ENCODE measurements around the gene PBXIP1. TPM values are rescaled to one million over a fixed set of nuclear protein-coding genes. Genes with fewer than 3 reads are reported as not detected.

Gene PBXIP1
- total and polyA plus RNA-seq, 10 of the 15 experiments (the other 5 are each of a cell fraction or from before 2014, with no cell fraction given): 0.63 to 25.6 (median 15.4) TPM

DNA sequence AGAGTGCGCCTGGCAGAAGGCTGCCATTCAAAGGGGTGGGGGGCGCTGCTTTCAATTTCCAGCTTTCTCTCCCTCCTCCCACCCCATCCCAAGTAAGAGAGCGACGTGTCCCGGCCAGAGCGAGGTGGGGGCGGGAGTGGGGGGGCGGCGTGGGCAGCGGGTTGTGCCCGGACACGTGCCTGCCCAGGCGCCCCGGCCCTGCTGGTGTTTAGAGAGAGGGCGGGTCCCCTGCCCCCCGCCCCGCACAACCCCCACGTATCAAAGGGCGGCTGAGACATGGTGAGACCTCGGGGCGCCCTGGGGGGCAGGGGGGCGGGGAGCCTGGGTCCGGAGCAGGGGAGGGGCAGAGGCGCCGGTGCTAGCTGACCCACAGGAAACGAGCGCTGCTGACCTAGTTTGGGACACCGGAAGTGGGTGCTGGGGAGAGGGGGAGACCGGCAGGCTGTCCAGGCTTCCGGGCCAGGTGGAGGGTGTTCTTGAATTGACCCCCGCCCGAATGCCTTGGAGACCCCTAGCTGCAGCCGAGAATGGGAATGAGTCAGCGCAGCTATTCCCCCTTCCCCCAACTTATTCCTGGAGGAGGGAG is 48.0 kb upstream of the PBXIP1 start:
- Histone ChIP-seq H4K20me1 (ENCODE audit: control insufficient read depth, insufficient read depth) (0 out of 2 replicates have a peak, but pooled peaks cover 3% of the 10 kb centered on the region), H3K79me2 (ENCODE audit: control insufficient read depth, insufficient read depth, low read length) (peaks cover 59% of the 10 kb centered on the region), H3K27me3 (replicated peaks in 1 of 2; ENCODE audit: control insufficient read depth in 2 of 2, insufficient read depth in 2 of 2, low read length in 1 of 2) (no peaks in the 10 kb centered on the region), H3K4me1 (ENCODE audit: control insufficient read depth, insufficient read depth, low read length) (peaks cover 44% of the 10 kb centered on the region), H3K9me3 (replicated peaks; ENCODE audit: control insufficient read depth, insufficient read depth, low read length) (no peaks in the 10 kb centered on the region), H3K27ac (ENCODE audit: control insufficient read depth, insufficient read depth) (peak overlapping the region; percentile 91), H3K9ac (ENCODE audit: control insufficient read depth, insufficient read depth, low read length) (peak overlapping the region; percentile 85), H3K36me3 (ENCODE audit: control insufficient read depth in 2 of 2, insufficient read depth in 2 of 2, low read length in 1 of 2) (no peaks in the 10 kb centered on the region; a peak in 1 of 4 replicates), H3K4me2 (ENCODE audit: control insufficient read depth, insufficient read depth) (peak overlapping the region; percentile 98), H2AFZ (ENCODE audit: control insufficient read depth, low read depth, low read length) (peak overlapping the region; percentile 43; the same call in 1 of the 2 replicates), H3K4me3 (peak overlapping the region; percentile 99)
- intact Hi-C loops (cut with micrococcal nuclease; ENCODE audit: unreplicated experiment) (loop anchor here (2.0 to 5.0 kb wide), 2 partner anchors 13 to 42 kb away; partner anchors contain the start of gene PYGO2), in situ Hi-C loops (cut with MboI) (no loop called here)
- FAIRE-seq (no peak), DNase-seq (ENCODE audit: low read depth, low spot score) (no peak), ATAC-seq (peak; percentile 17)
- POLR2A ChIA-PET: interaction anchor here (0.8 to 1.9 kb wide), 9 partner anchors 13 to 52 kb away, joined by 3 to 8 read pairs (median 4); partner anchors contain the start of genes FLAD1, PYGO2 and SHC1
- SMC1A ChIA-PET (ENCODE audit: uncharacterized antibody, unreplicated experiment): interaction anchor here (0.6 to 1.4 kb wide), 6 partner anchors 9 to 824 kb away, joined by 3 to 4 read pairs (median 3); no protein-coding TSS in a partner anchor
- RAD21 ChIA-PET (ENCODE audit: unreplicated experiment): interaction anchor here (1.1 to 3.3 kb wide), 5 partner anchors 11 to 81 kb away, joined by 4 to 14 read pairs (median 4); partner anchors contain the start of gene PBXIP1
- 3% methylated on average over 11 of the region's 34 CpGs for WGBS (ENCODE audit: insufficient coverage, insufficient replicate concordance, low lambda C conversion rate, missing lambda C conversion rate)
- BruUV-seq (replicated peaks): no TSS peak
- CTCF ChIA-PET: interaction anchor here (0.8 to 2.1 kb wide), 4 partner anchors 13 to 60 kb away, joined by 3 to 18 read pairs (median 4); no protein-coding TSS in a partner anchor
- TF ChIP-seq BHLHE40 (IDR thresholded peaks at IDR 0.05; ENCODE audit: borderline replicate concordance in 1 of 2, low read depth in 2 of 2, low read length in 1 of 2): peak; percentile 57 to 86; a peak in 3 of 4 replicates
- no peak for TF ChIP-seq RFX5 (IDR thresholded peaks at IDR 0.05; ENCODE audit: low read depth, low read length)
- 0 out of 2 replicates have a peak, but pooled peaks have one; percentile 19 for TF ChIP-seq GATAD2B (conservative IDR thresholded peaks at IDR 0.05; ENCODE audit: low read depth)
- no peak for TF ChIP-seq SPI1 (IDR thresholded peaks at IDR 0.05; ENCODE audit: borderline replicate concordance, insufficient read depth, low read depth, low read length)
- TF ChIP-seq NFYA (IDR thresholded peaks at IDR 0.05; ENCODE audit: borderline replicate concordance, low read depth, low read length): no peak
- TF ChIP-seq RB1 (IDR thresholded peaks at IDR 0.05; ENCODE audit: borderline replicate concordance): no peak
- TF ChIP-seq SP1 (IDR thresholded peaks at IDR 0.05; ENCODE audit: low read depth, low read length): no peak
- no peak for TF ChIP-seq CHD2 (IDR thresholded peaks at IDR 0.05; ENCODE audit: borderline replicate concordance, low read depth, low read length)
- TF ChIP-seq RAD21 (IDR thresholded peaks at IDR 0.05; ENCODE audit: insufficient read depth, low read depth, low read length): no peak
- TF ChIP-seq CBX3 (IDR thresholded peaks at IDR 0.05; ENCODE audit: borderline replicate concordance, low read depth): no peak
- peak; percentile 22; the same call in 1 of the 2 replicates for TF ChIP-seq TAF1 (IDR thresholded peaks at IDR 0.05; ENCODE audit: borderline replicate concordance, low read depth, low read length)
- no peak for TF ChIP-seq RAD51 (IDR thresholded peaks at IDR 0.05)
- TF ChIP-seq, protein P1, sequence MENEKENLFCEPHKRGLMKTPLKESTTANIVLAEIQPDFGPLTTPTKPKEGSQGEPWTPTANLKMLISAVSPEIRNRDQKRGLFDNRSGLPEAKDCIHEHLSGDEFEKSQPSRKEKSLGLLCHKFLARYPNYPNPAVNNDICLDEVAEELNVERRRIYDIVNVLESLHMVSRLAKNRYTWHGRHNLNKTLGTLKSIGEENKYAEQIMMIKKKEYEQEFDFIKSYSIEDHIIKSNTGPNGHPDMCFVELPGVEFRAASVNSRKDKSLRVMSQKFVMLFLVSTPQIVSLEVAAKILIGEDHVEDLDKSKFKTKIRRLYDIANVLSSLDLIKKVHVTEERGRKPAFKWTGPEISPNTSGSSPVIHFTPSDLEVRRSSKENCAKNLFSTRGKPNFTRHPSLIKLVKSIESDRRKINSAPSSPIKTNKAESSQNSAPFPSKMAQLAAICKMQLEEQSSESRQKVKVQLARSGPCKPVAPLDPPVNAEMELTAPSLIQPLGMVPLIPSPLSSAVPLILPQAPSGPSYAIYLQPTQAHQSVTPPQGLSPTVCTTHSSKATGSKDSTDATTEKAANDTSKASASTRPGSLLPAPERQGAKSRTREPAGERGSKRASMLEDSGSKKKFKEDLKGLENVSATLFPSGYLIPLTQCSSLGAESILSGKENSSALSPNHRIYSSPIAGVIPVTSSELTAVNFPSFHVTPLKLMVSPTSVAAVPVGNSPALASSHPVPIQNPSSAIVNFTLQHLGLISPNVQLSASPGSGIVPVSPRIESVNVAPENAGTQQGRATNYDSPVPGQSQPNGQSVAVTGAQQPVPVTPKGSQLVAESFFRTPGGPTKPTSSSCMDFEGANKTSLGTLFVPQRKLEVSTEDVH (IDR thresholded peaks at IDR 0.05; ENCODE audit: low read depth, partially characterized antibody): no peak
- no peak; the same call in 1 of the 2 replicates for TF ChIP-seq EED (IDR thresholded peaks at IDR 0.05; ENCODE audit: low read depth)
- no peak for TF ChIP-seq MLLT1 (IDR thresholded peaks at IDR 0.05)
- peak in 1 of 2 experiments; percentile 63; a peak in 1 of 3 replicates for TF ChIP-seq EGR1 (IDR thresholded peaks at IDR 0.05; ENCODE audit: borderline replicate concordance in 1 of 2, low read depth in 2 of 2, low read length in 2 of 2)
